HepG2 (cell line): Measurements from ENCODE around the gene CLCN1. TPM values are rescaled to one million over a fixed set of nuclear protein-coding genes. Genes with fewer than 3 reads are reported as not detected.

Experiments used
- ATAC-seq: fragments of 200-7000 bp; cut with Tn5 transposase; 3 replicates; pipeline ENCODE4 v1.9.1; 2020; ENCODE audit warnings: mild to moderate bottlenecking, moderate library complexity
- BruUV-seq: library from RNA; stranded (reverse); fragments of 400-500 nt; replicated peaks from 2 replicates; lab custom pipeline; 2021; lab: Mats Ljungman, UMichigan
- CTCF ChIA-PET: fragments of 300-600 bp; formaldehyde crosslinking; extraction: SDS; loops from one replicate; lab custom pipeline; 2021; ENCODE audit warnings: low total read pairs, inconsistent platforms, low intra/inter-chr PET ratio; lab: Yijun Ruan, JAX
- POLR2A ChIA-PET: fragments of 350-600 bp; sonication (Branson Sonifier 250); formaldehyde crosslinking; loops from one replicate; lab custom pipeline; 2020; ENCODE audit warnings: antibody characterized with exemption, inconsistent platforms; lab: Yijun Ruan, JAX
- DNase-seq: peaks from one replicate; pipeline ENCODE4 v3.0.0-alpha.2; 2015; ENCODE audit warnings: low spot score
- FAIRE-seq: peaks from 3 replicates; lab custom pipeline; 2011; peaks lifted over from hg19 to GRCh38; lab: Jason Lieb, UNC
- H2AFZ ChIP-seq: one replicate; pipeline ENCODE4 v1.6.1; 2011; ENCODE audit warnings: low read length, inconsistent platforms
- H3K27ac ChIP-seq: fragments of 300-600 bp; 3 replicates; pipeline ENCODE4 v1.8.0; 2011; ENCODE audit warnings: mixed run types, mild to moderate bottlenecking, mixed read lengths, low read length, inconsistent platforms; ENCODE audit not compliant: insufficient read depth; ENCODE audit errors: extremely low read length
- H3K27me3 ChIP-seq, 2 experiments: fragments of 200-600 bp in 1 of 2; 2 replicates in 1 of 2; 3 replicates in 1 of 2; pipeline versions ENCODE4 v1.6.0 to v1.8.0; 2011; ENCODE audit warnings: low read length in 2 of 2, mild to moderate bottlenecking in 2 of 2, moderate library complexity in 2 of 2, inconsistent platforms in 1 of 2; ENCODE audit not compliant: insufficient read depth in 2 of 2, control insufficient read depth in 1 of 2
- H3K36me3 ChIP-seq, 2 experiments: fragments of 200-600 bp in 1 of 2; replicated peaks in 1 of 2; 2 replicates in 1 of 2; 3 replicates in 1 of 2; pipeline versions ENCODE4 v1.5.1 to v1.8.0; 2011; ENCODE audit warnings: low read length in 2 of 2, inconsistent platforms in 1 of 2; ENCODE audit not compliant: insufficient read depth in 2 of 2, control insufficient read depth in 1 of 2
- H3K4me1 ChIP-seq: 2 replicates; pipeline ENCODE4 v1.5.1; 2012; ENCODE audit warnings: low read length, inconsistent platforms; ENCODE audit not compliant: insufficient read depth
- H3K4me2 ChIP-seq: 2 replicates; pipeline ENCODE4 v1.6.0; 2011; ENCODE audit warnings: low read depth, low read length, inconsistent platforms
- H3K4me3 ChIP-seq, 3 experiments: fragments of 200-600 bp in 1 of 3; sonication (generic), shearing (Covaris generic) in 1 of 3; replicated peaks in 1 of 3; 2 replicates each; pipeline ENCODE4 v1.5.1; 2011 to 2016; ENCODE audit warnings: low read length in 3 of 3, inconsistent platforms in 2 of 3, low read depth in 2 of 3, mild to moderate bottlenecking in 2 of 3, control low read depth in 1 of 3, mixed read lengths in 1 of 3; ENCODE audit not compliant: insufficient read depth in 1 of 3
- H3K79me2 ChIP-seq: one replicate; pipeline ENCODE4 v1.6.1; 2011; ENCODE audit warnings: low read length, inconsistent platforms; ENCODE audit not compliant: insufficient read depth
- H3K9ac ChIP-seq: 2 replicates; pipeline ENCODE4 v1.6.0; 2011; ENCODE audit warnings: mild to moderate bottlenecking, low read depth, low read length, inconsistent platforms; ENCODE audit not compliant: insufficient read depth
- H3K9me3 ChIP-seq: 2 replicates; pipeline ENCODE4 v1.5.1; 2012; ENCODE audit warnings: mild to moderate bottlenecking, low read length
- H4K20me1 ChIP-seq: 2 replicates; pipeline ENCODE4 v1.6.0; 2011; ENCODE audit warnings: inconsistent platforms, mild to moderate bottlenecking, low read length, moderate library complexity; ENCODE audit not compliant: insufficient read depth
- ADNP ChIP-seq: sonication (generic); formaldehyde crosslinking; IDR thresholded peaks from 2 replicates; pipeline ENCODE4 v1.4.0; 2020; ENCODE audit warnings: missing genetic modification reagents
- ARNT2 ChIP-seq: sonication (generic); formaldehyde crosslinking; IDR thresholded peaks from 2 replicates; pipeline ENCODE4 v1.8.0; 2022; ENCODE audit warnings: mild to moderate bottlenecking, low read depth, missing genetic modification reagents, moderate library complexity
- ATF3 ChIP-seq: sonication (generic); formaldehyde crosslinking; IDR thresholded peaks from 2 replicates; pipeline ENCODE4 v1.4.0; 2020; ENCODE audit warnings: missing genetic modification reagents
- HIVEP1 ChIP-seq: sonication (generic); formaldehyde crosslinking; IDR thresholded peaks from 2 replicates; pipeline ENCODE4 v1.4.0; 2020; ENCODE audit warnings: mild to moderate bottlenecking, missing genetic modification reagents
- HMGXB3 ChIP-seq: sonication (generic); formaldehyde crosslinking; IDR thresholded peaks from 2 replicates; pipeline ENCODE4 v1.4.0; 2020; ENCODE audit warnings: missing genetic modification reagents, borderline replicate concordance
- PRMT3 ChIP-seq: sonication (generic); formaldehyde crosslinking; IDR thresholded peaks from 2 replicates; pipeline ENCODE4 v1.8.1; 2022; ENCODE audit warnings: low read depth, mild to moderate bottlenecking, moderate library complexity, missing genetic modification reagents, borderline replicate concordance
- PRPF4 ChIP-seq: fragments of 200-400 bp; formaldehyde crosslinking; IDR thresholded peaks from 2 replicates; pipeline ENCODE4 v1.6.1; 2016; ENCODE audit warnings: low read length, low read depth; ENCODE audit not compliant: poor library complexity, severe bottlenecking
- PTBP1 ChIP-seq: fragments of 200-400 bp; formaldehyde crosslinking; IDR thresholded peaks from 2 replicates; pipeline ENCODE4 v1.6.1; 2018; ENCODE audit warnings: low read length, low read depth; ENCODE audit not compliant: poor library complexity, severe bottlenecking
- RFXANK ChIP-seq: IDR thresholded peaks from 2 replicates; pipeline ENCODE4 v1.6.1; 2016
- SMC3 ChIP-seq: IDR thresholded peaks from 2 replicates; pipeline ENCODE4 v1.6.1; 2011; ENCODE audit warnings: low read length, improper control_type of control experiment
- STAG1 ChIP-seq: sonication (generic); formaldehyde crosslinking; IDR thresholded peaks from 2 replicates; pipeline ENCODE4 v1.4.0; 2020; ENCODE audit warnings: missing genetic modification reagents
- TOPORS ChIP-seq: sonication (generic); formaldehyde crosslinking; IDR thresholded peaks from 2 replicates; pipeline ENCODE4 v1.8.0; 2023; ENCODE audit warnings: mild to moderate bottlenecking, missing genetic modification reagents
- U2AF1 ChIP-seq: fragments of 200-400 bp; formaldehyde crosslinking; optimal IDR thresholded peaks from 2 replicates; pipeline ENCODE3; 2017; ENCODE audit warnings: mild to moderate bottlenecking, low read depth, low read length
- XRCC5 ChIP-seq: fragments of 200-400 bp; formaldehyde crosslinking; optimal IDR thresholded peaks from 2 replicates; pipeline ENCODE3; 2017; ENCODE audit warnings: mild to moderate bottlenecking, low read length
- ZBTB25 ChIP-seq: IDR thresholded peaks from 2 replicates; pipeline ENCODE4 v1.6.1; 2018; ENCODE audit warnings: missing genetic modification reagents
- ZNF20 ChIP-seq: sonication (generic); formaldehyde crosslinking; IDR thresholded peaks from 2 replicates; pipeline ENCODE4 v1.4.0; 2020; ENCODE audit warnings: mild to moderate bottlenecking, moderate library complexity, missing genetic modification reagents
- ZNF235 ChIP-seq: sonication (generic); formaldehyde crosslinking; IDR thresholded peaks from 2 replicates; pipeline ENCODE4 v1.8.1; 2023; ENCODE audit warnings: mild to moderate bottlenecking, missing genetic modification reagents, borderline replicate concordance
- WGBS: methylation state at CpG from one replicate; pipeline ENCODE4 v1.1.6; 2017; ENCODE audit warnings: low lambda C conversion rate; 5-methylcytosine and 5-hydroxymethylcytosine counted together
- in situ Hi-C: cut with HindIII; loops from 2 replicates; pipeline ENCODE4 v1.10.0; 2017; ENCODE audit warnings: low pct_unique_long_range_greater_than_20kb; ENCODE audit not compliant: extremely low pct_ligation_motif_present
- intact Hi-C: fragments of 100-400 bp; cut with micrococcal nuclease; formaldehyde crosslinking; loops from one replicate; pipeline ENCODE4 v1.10.0; 2022; ENCODE audit not compliant: unreplicated experiment
- polyA plus RNA-seq, 8 experiments: library from polyadenylated mRNA; depleted of rRNA in 3 of 8; stranded (reverse) in 7 of 8; unstranded in 1 of 8; fragments of >200 nt; fragmentation: Illumina TruSeq in 4 of 8; extraction: Trizol in 4 of 8; gene quantifications; 2 replicates each; pipeline versions ENCODE4 v1.2.1 to v1.2.3, GENCODE V29; 2011 to 2016; ENCODE audit warnings: low read depth in 4 of 8, missing spikeins in 1 of 8, mixed read lengths in 1 of 8; ENCODE audit not compliant: insufficient read depth in 1 of 8
- total RNA-seq, 5 experiments: library from RNA; depleted of rRNA; stranded (reverse); fragments of >200 nt; fragmentation: Illumina TruSeq; extraction: Trizol; gene quantifications; 2 replicates each; pipeline ENCODE4 v1.2.3, GENCODE V29; 2016; ENCODE audit warnings: low read depth in 1 of 5

Gene CLCN1
- total and polyA plus RNA-seq, 2 of the 13 experiments (the other 11 are each of a cell fraction or from before 2014, with no cell fraction given) = 0.01 TPM; not detected in 1

GRCh38 chr7:143299840-143300239 is 16.1 kb upstream of the CLCN1 start (continued):
- TF ChIP-seq STAG1 (CRISPR knock-in tag) = peak; percentile 68
- TF ChIP-seq ATF3 = no peak
- TF ChIP-seq RFXANK (CRISPR knock-in tag) = no peak
- TF ChIP-seq ARNT2 (CRISPR knock-in tag) = no peak
- no peak for TF ChIP-seq ZNF235 (CRISPR knock-in tag)
- peak; percentile 31 for TF ChIP-seq XRCC5
- TF ChIP-seq PRPF4 = peak; percentile 81
- TF ChIP-seq ZBTB25 (CRISPR knock-in tag) = no peak
- peak; percentile 49 for TF ChIP-seq SMC3
- no peak for TF ChIP-seq ZNF20 (CRISPR knock-in tag)
- TF ChIP-seq, all 625 proteins: peak for 8

GRCh38 chr7:143300959-143301935 is 14.7 kb upstream of the CLCN1 start:
- H4K20me1 ChIP-seq = no peaks in the 10 kb centered on the region; the same call in 1 of the 2 replicates
- no peak for DNase-seq
- ATAC-seq = no peak
- H3K9me3 ChIP-seq = no peaks in the 10 kb centered on the region
- FAIRE-seq = no peak
- no TSS peak for BruUV-seq
- no peak for TF ChIP-seq HMGXB3 (CRISPR knock-in tag)
- TF ChIP-seq U2AF1 = no peak
- TF ChIP-seq TOPORS (CRISPR knock-in tag) = no peak
- TF ChIP-seq ADNP = no peak
- no peak for TF ChIP-seq HIVEP1 (CRISPR knock-in tag)
- TF ChIP-seq PTBP1 = no peak
- TF ChIP-seq PRMT3 (CRISPR knock-in tag) = no peak
- no peaks in the 10 kb centered on the region for H3K27me3 ChIP-seq
- H3K4me1 ChIP-seq = no peaks in the 10 kb centered on the region
- no peak overlapping the region for H3K27ac ChIP-seq
- no peaks in the 10 kb centered on the region for H3K79me2 ChIP-seq
- no peak overlapping the region for H2AFZ ChIP-seq
- POLR2A ChIA-PET = no interaction called here
- in situ Hi-C loops (loop anchor here (5.0 kb wide), 1 partner anchor 59 kb away; no protein-coding TSS in a partner anchor), intact Hi-C loops (loop anchor here (1.0 to 10.0 kb wide), 2 partner anchors 61 to 296 kb away; no protein-coding TSS in a partner anchor)
- 97% methylated on average over 8 of the region's 8 CpGs for WGBS
- peaks cover 28 to 82% of the 10 kb centered on the region in 2 experiments for H3K36me3 ChIP-seq
- H3K9ac ChIP-seq = no peak overlapping the region
- no peak overlapping the region for H3K4me3 ChIP-seq
- no peak overlapping the region for H3K4me2 ChIP-seq
- CTCF ChIA-PET = no interaction called here
